Nephron (organoid): Measurements from ENCODE around the gene FOXF1.

Experiments used
- H3K27ac Mint-ChIP-seq, 3 experiments: 2 replicates each; pipeline ENCODE4 v1.8.0; 2020; ENCODE audit warnings: mixed read lengths in 3 of 3, mild to moderate bottlenecking in 2 of 3, moderate library complexity in 1 of 3
- H3K27me3 Mint-ChIP-seq: 2 replicates; pipeline ENCODE4 v1.8.0; 2021; ENCODE audit warnings: low read depth, mild to moderate bottlenecking, moderate library complexity, mixed read lengths
- H3K36me3 Mint-ChIP-seq: 2 replicates; pipeline ENCODE4 v1.8.0; 2020; ENCODE audit warnings: low read depth, mixed read lengths
- H3K4me1 Mint-ChIP-seq: 2 replicates; pipeline ENCODE4 v1.8.0; 2020; ENCODE audit warnings: mixed read lengths
- H3K4me3 Mint-ChIP-seq, 3 experiments: 2 replicates each; pipeline ENCODE4 v1.8.0; 2020; ENCODE audit warnings: mild to moderate bottlenecking in 3 of 3, mixed read lengths in 3 of 3, moderate library complexity in 2 of 3
- H3K9me3 Mint-ChIP-seq: 2 replicates; pipeline ENCODE4 v1.8.0; 2020; ENCODE audit warnings: mixed read lengths
- TF ChIP-seq, protein P1 (sequence below), 3 experiments: fragments of 200-600 bp; sonication (generic); IDR thresholded peaks; one replicate each; pipeline ENCODE4 v1.5.0; 2021; ENCODE audit warnings: antibody characterized with exemption in 3 of 3; ENCODE audit not compliant: unreplicated experiment in 3 of 3

Gene FOXF1

DNA sequence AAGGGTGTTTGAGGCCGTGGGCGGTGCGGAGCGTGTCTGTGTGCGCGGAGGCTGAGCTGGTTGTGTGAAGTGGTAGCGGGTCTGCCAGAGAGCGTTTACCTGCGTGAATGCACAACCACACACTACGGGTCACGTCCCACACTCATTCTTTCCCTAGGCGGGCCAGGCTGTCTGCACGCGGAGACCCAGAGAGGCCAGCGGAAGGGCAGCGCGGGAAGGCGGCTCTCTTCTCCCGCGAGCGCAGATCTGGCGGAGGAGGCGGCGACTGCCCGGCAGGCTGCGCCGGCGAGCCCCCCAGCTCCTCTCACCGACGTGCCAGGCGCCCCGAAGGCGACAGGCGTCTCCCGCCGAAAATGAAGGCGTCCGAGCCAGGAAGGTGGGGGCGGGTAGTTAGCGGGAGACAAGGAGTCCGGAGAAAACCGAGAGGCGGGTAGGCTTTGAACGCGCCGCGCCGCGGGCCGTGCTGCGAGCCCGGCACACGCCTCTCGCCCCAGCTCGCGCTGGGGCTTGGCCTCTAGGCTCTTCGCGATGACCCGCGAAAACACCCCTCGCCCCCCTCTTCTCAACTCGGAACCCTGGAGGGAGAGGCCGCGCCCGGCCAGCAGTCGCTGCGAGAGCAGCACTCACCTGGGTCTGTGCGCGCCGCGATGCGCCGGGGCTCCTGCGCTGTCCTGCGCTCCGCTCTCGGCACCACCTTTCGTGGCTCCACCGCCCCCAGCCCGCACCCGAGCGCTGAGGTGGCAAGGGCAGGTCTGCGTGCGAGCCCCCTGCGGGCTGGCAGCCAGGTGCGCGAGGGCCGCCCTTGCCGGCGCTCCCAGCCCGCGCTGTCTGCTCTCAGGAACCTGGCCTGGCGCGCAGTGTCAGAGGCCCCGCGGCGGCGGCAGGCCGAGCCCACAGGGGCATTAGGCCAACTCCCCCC is 2.0 kb upstream of the FOXF1 start:
- Mint-ChIP-seq H3K27ac (no peak overlapping the region), H3K9me3 (peaks cover 4% of the 10 kb centered on the region), H3K36me3 (no peaks in the 10 kb centered on the region), H3K27me3 (peaks cover 95% of the 10 kb centered on the region), H3K4me1 (peaks cover 28% of the 10 kb centered on the region), H3K4me3 (peak overlapping the region; percentile 57 to 73 (median 72))
- TF ChIP-seq, protein P1, sequence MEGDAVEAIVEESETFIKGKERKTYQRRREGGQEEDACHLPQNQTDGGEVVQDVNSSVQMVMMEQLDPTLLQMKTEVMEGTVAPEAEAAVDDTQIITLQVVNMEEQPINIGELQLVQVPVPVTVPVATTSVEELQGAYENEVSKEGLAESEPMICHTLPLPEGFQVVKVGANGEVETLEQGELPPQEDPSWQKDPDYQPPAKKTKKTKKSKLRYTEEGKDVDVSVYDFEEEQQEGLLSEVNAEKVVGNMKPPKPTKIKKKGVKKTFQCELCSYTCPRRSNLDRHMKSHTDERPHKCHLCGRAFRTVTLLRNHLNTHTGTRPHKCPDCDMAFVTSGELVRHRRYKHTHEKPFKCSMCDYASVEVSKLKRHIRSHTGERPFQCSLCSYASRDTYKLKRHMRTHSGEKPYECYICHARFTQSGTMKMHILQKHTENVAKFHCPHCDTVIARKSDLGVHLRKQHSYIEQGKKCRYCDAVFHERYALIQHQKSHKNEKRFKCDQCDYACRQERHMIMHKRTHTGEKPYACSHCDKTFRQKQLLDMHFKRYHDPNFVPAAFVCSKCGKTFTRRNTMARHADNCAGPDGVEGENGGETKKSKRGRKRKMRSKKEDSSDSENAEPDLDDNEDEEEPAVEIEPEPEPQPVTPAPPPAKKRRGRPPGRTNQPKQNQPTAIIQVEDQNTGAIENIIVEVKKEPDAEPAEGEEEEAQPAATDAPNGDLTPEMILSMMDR (IDR thresholded peaks at IDR 0.05; ENCODE audit: unreplicated experiment in 3 of 3), result no peak

DNA sequence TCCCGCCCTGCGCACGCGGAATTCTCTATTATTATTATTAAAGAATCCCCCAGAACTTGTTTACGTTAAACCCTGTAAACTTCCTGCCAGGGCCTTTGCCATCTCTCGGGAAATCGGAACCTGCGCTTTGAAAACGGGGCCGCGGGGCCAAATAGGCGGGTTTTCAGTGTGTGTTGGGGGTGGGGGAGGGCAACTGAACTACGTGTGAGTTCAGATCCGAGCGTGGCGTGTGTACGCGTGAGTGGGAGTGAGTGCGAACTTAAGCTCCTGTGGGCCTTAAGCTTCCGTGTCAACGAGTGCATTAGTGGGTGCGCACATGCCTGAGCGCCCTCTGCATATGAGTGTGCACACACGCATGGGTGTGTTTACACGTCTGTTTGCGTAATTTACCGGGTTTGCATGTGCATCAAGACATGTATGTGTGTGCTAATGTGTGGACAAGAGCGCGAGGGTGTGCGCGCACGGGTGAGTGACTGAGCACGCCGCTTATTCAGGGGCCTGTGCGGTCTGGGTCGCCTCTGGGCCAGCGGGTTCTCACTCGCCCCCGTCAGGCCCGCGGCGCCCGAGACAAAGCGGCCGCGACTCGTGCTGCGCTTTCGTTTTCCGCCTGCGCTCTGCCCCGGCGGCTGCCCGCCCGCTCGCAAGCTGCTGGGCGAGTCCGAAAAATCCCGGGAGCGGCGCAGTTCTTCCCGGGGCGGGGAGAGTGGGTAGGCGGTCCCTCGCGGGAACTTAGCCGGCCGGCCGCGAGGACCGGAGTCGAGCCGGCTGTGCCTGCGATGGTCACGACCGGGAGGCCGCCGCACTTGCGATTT is 1.2 kb upstream of the FOXF1 start:
- H3K9me3 Mint-ChIP-seq, result peaks cover 4% of the 10 kb centered on the region
- H3K27me3 Mint-ChIP-seq, result peaks cover 95% of the 10 kb centered on the region
- no peak overlapping the region for H3K27ac Mint-ChIP-seq
- H3K4me3 Mint-ChIP-seq, result peak overlapping the region; percentile 73 to 84 (median 82)
- H3K36me3 Mint-ChIP-seq, result no peaks in the 10 kb centered on the region
- TF ChIP-seq, protein P1 (IDR thresholded peaks at IDR 0.05; ENCODE audit: unreplicated experiment in 3 of 3), result no peak
- H3K4me1 Mint-ChIP-seq, result peaks cover 28% of the 10 kb centered on the region

DNA sequence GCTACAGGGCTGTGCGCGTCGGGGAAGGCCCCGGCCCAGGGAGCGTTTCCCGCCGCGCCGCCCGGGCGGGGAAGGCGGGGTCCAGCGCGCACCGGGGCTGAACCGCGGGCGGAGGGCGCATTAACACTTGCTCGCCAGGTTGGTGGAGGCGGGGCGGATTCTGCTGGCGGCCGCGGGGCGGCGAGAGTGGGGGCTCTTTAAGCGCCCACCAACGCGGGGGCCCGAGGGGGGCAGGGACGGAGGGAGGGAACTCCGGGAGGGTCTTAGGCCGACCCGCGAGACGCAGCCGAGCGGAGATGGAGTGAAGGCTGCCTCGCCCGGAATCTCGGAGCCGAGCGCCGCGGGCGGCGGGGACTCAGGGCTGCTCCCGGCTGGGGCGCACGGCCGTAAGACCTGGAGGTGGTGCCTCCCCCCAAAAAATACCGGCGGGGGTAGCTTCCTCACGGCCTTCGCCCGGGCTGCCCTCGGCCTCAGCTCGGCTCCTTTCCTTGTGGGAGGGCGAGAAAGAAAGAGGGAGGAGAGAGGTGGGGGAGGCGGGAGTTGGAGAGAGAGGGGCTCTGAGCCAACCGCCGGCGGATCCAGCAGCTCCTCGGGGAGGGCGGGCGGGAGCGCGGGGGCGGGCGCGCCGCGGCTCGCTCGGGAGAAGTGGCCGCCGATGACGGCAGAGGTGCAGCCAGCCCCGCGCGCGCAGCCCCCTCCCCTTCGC is 415 bp upstream of the FOXF1 start:
- H3K4me1 Mint-ChIP-seq, result peaks cover 27% of the 10 kb centered on the region
- H3K36me3 Mint-ChIP-seq, result no peaks in the 10 kb centered on the region
- no peaks in the 10 kb centered on the region for H3K9me3 Mint-ChIP-seq
- H3K4me3 Mint-ChIP-seq, result peak overlapping the region in 2 of 3 experiments; percentile 19 to 73
- no peak overlapping the region for H3K27ac Mint-ChIP-seq
- TF ChIP-seq, protein P1 (IDR thresholded peaks at IDR 0.05; ENCODE audit: unreplicated experiment in 3 of 3), result no peak
- peaks cover 95% of the 10 kb centered on the region for H3K27me3 Mint-ChIP-seq

DNA sequence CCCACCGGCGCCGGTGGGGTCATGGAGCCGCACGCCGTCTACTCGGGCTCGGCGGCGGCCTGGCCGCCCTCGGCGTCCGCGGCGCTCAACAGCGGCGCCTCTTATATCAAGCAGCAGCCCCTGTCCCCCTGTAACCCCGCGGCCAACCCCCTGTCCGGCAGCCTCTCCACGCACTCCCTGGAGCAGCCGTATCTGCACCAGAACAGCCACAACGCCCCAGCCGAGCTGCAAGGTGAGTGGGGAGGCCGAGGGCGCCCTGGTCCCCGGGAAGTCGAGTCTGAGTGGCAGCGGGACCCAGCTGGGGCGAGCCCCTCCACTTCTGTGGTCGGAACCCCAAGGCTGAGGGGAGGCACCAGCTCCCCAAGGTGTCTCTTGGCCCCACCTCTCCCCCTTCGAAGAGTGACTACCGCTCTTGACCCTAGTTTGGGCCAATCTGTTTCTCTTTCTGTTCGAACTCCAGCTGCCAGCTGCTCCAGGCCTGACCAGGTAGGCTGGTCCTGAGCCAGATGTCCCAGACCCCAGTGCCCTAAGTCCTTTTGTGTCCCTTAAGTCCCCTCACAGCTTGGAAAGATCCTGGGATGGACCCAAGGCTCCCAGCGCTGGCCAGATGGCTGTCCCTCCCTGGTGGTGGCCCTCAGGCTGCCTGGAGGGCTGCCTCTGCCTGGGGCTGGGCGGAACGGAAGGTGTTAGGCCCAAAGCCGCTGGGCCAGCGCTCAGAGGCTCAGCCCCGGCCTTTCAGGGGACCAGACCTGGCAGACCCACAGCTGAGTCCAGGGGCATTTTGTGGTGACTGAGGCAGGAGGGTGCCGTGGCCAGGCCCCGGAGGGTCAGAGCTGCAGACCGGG is 1.2 kb downstream of the FOXF1 start:
- no peaks in the 10 kb centered on the region for H3K36me3 Mint-ChIP-seq
- peak overlapping the region; percentile 24 to 60 (median 43) for H3K4me3 Mint-ChIP-seq
- no peaks in the 10 kb centered on the region for H3K9me3 Mint-ChIP-seq
- H3K4me1 Mint-ChIP-seq, result peaks cover 19% of the 10 kb centered on the region
- TF ChIP-seq, protein P1 (IDR thresholded peaks at IDR 0.05; ENCODE audit: unreplicated experiment in 3 of 3), result no peak
- H3K27me3 Mint-ChIP-seq, result peaks cover 95% of the 10 kb centered on the region
- H3K27ac Mint-ChIP-seq, result no peak overlapping the region

DNA sequence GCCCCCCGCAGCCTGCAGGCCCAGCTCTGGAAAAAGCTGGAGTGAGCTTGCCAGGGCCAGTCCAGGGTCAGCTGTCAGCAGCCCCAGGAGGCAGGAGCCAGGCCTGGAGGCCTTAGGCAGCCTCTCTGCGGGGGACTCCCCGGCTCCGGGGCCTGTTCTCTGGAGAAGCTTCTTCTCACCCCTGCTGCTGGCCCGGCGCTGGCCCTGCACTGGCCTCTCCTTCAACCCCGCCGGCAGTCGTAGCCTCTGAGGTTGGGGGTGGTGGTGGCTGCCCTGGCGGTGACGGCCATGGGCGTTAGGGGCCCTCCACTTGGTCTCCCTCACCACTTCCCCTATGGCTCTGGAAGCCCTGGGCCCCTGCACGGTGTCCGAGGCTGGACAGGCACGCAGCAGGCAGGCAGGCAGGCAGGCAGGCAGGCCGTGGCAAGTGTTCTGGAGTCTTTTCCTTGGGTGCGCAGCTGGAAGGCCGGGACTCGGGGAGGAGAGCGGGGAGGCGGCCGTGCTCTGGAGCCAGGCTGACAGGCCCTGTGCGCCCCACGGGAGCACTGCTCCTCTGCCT is 2.1 kb downstream of the FOXF1 start:
- Mint-ChIP-seq H3K36me3 (no peaks in the 10 kb centered on the region), H3K4me3 (no peak overlapping the region), H3K27ac (no peak overlapping the region), H3K27me3 (peaks cover 95% of the 10 kb centered on the region), H3K9me3 (no peaks in the 10 kb centered on the region), H3K4me1 (peaks cover 18% of the 10 kb centered on the region)
- TF ChIP-seq, protein P1 (IDR thresholded peaks at IDR 0.05; ENCODE audit: unreplicated experiment in 3 of 3), result no peak
